H1 (cell line): ENCODE measurements around the gene BCAS3. TPM values are rescaled to one million over a fixed set of nuclear protein-coding genes. Genes with fewer than 3 reads are reported as not detected.

Experiments used
- CTCF ChIA-PET: fragments of 300-600 bp; sonication (Branson Sonifier 250); formaldehyde crosslinking; loops from one replicate; lab custom pipeline; 2021; ENCODE audit not compliant: partially characterized antibody; lab: Charles Lee
- POLR2A ChIA-PET: fragments of 300-600 bp; sonication (Branson Sonifier 250); formaldehyde crosslinking; loops from one replicate; lab custom pipeline; 2021; ENCODE audit warnings: inconsistent platforms; ENCODE audit not compliant: partially characterized antibody; lab: Charles Lee
- DNase-seq, 2 experiments: peaks; one replicate each; pipeline versions ENCODE4 v3.0.0 to v3.0.0-alpha.2; 2010 to 2022; ENCODE audit warnings: low spot score in 2 of 2, low read depth in 1 of 2, mixed read lengths in 1 of 2
- FAIRE-seq: peaks from 2 replicates; lab custom pipeline; 2011; peaks lifted over from hg19 to GRCh38; lab: Jason Lieb, UNC
- H2AFZ ChIP-seq: 2 replicates; pipeline ENCODE4 v1.8.1; 2012; ENCODE audit warnings: low read length, inconsistent platforms
- H2AK5ac ChIP-seq: 2 replicates; pipeline ENCODE4 v1.6.1; 2013; ENCODE audit warnings: low read depth, low read length
- H2BK120ac ChIP-seq: replicated peaks from 2 replicates; pipeline ENCODE3; 2013; ENCODE audit warnings: low read depth, low read length, inconsistent platforms
- H2BK12ac ChIP-seq: 2 replicates; pipeline ENCODE4 v1.6.1; 2013; ENCODE audit warnings: low read depth, low read length
- H2BK15ac ChIP-seq: 2 replicates; pipeline ENCODE4 v1.6.1; 2013; ENCODE audit warnings: low read length
- H2BK20ac ChIP-seq: 2 replicates; pipeline ENCODE4 v1.6.1; 2013; ENCODE audit warnings: low read length
- H2BK5ac ChIP-seq: 2 replicates; pipeline ENCODE4 v1.6.1; 2013; ENCODE audit warnings: low read depth, low read length
- H3K14ac ChIP-seq: 2 replicates; pipeline ENCODE4 v1.6.1; 2013; ENCODE audit warnings: inconsistent platforms; ENCODE audit not compliant: insufficient read length
- H3K18ac ChIP-seq: 2 replicates; pipeline ENCODE4 v1.6.1; 2013; ENCODE audit warnings: low read length; ENCODE audit errors: extremely low read depth
- H3K23ac ChIP-seq: 2 replicates; pipeline ENCODE4 v1.6.1; 2013; ENCODE audit warnings: inconsistent platforms; ENCODE audit not compliant: insufficient read length
- H3K23me2 ChIP-seq: 2 replicates; pipeline ENCODE4 v1.6.1; 2013; ENCODE audit warnings: low read depth, low read length
- H3K27ac ChIP-seq: 2 replicates; pipeline ENCODE4 v1.6.1; 2011; ENCODE audit warnings: low read depth, low read length, inconsistent platforms
- H3K27me3 ChIP-seq, 4 experiments: replicated peaks in 1 of 4; 1 replicate in 1 of 4; 2 replicates in 3 of 4; pipeline versions ENCODE4 v1.6.1 to v1.8.1; 2011 to 2013; ENCODE audit warnings: low read length in 3 of 4, mild to moderate bottlenecking in 3 of 4, inconsistent platforms in 2 of 4, mixed read lengths in 2 of 4, moderate library complexity in 1 of 4; ENCODE audit not compliant: control insufficient read depth in 3 of 4, insufficient read depth in 3 of 4; ENCODE audit errors: extremely low read depth in 1 of 4
- H3K36me3 ChIP-seq, 4 experiments: 2 replicates each; pipeline versions ENCODE4 v1.6.1 to v1.8.1; 2011 to 2013; ENCODE audit warnings: mild to moderate bottlenecking in 4 of 4, low read length in 3 of 4, moderate library complexity in 2 of 4, control low read depth in 1 of 4, inconsistent platforms in 1 of 4; ENCODE audit not compliant: insufficient read depth in 4 of 4, control insufficient read depth in 2 of 4
- H3K4ac ChIP-seq: replicated peaks from 2 replicates; pipeline ENCODE3; 2013; ENCODE audit warnings: low read length, low read depth, mixed read lengths, inconsistent platforms; ENCODE audit not compliant: insufficient read length
- H3K4me1 ChIP-seq, 4 experiments: replicated peaks in 1 of 4; 1 replicate in 1 of 4; 2 replicates in 3 of 4; pipeline versions ENCODE4 v1.6.1 to v1.8.1; 2011 to 2013; ENCODE audit warnings: low read length in 3 of 4, inconsistent platforms in 2 of 4, mixed read lengths in 1 of 4; ENCODE audit not compliant: insufficient read depth in 4 of 4, control insufficient read depth in 3 of 4
- H3K4me2 ChIP-seq, 2 experiments: 2 replicates each; pipeline versions ENCODE4 v1.6.1 to v1.8.1; 2011 to 2013; ENCODE audit warnings: low read depth in 2 of 2, low read length in 2 of 2, control low read depth in 1 of 2, inconsistent platforms in 1 of 2, mild to moderate bottlenecking in 1 of 2; ENCODE audit not compliant: insufficient read depth in 1 of 2
- H3K4me3 ChIP-seq, 4 experiments: fragments of 200-600, 300-600 bp in 1 of 4; sonication (generic), shearing (Covaris generic), sonication (Bioruptor Twin) in 1 of 4; 2 replicates each; pipeline versions ENCODE4 v1.5.1 to v1.8.1; 2011 to 2016; ENCODE audit warnings: low read length in 4 of 4, low read depth in 3 of 4, control low read depth in 2 of 4, inconsistent platforms in 2 of 4, mild to moderate bottlenecking in 2 of 4, mixed read lengths in 1 of 4, moderate library complexity in 1 of 4; ENCODE audit not compliant: insufficient read depth in 2 of 4; ENCODE audit errors: extremely low read depth in 1 of 4
- H3K56ac ChIP-seq: replicated peaks from 2 replicates; pipeline ENCODE3; 2013; ENCODE audit warnings: low read depth, mild to moderate bottlenecking, mixed read lengths, low read length, inconsistent platforms; ENCODE audit not compliant: insufficient read length
- H3K79me1 ChIP-seq: 2 replicates; pipeline ENCODE4 v1.6.1; 2013; ENCODE audit warnings: low read depth, low read length, control low read depth
- H3K79me2 ChIP-seq, 2 experiments: 2 replicates each; pipeline versions ENCODE4 v1.6.1 to v1.8.1; 2012 to 2013; ENCODE audit warnings: low read length in 2 of 2, mild to moderate bottlenecking in 2 of 2, inconsistent platforms in 1 of 2; ENCODE audit not compliant: insufficient read depth in 2 of 2, control insufficient read depth in 1 of 2
- H3K9ac ChIP-seq, 4 experiments: replicated peaks in 1 of 4; 1 replicate in 1 of 4; 2 replicates in 3 of 4; pipeline versions ENCODE4 v1.6.1 to v1.8.1; 2011 to 2013; ENCODE audit warnings: low read depth in 3 of 4, low read length in 3 of 4, control low read depth in 2 of 4, mild to moderate bottlenecking in 2 of 4, moderate library complexity in 2 of 4, inconsistent platforms in 1 of 4; ENCODE audit errors: extremely low read depth in 1 of 4
- H3K9me3 ChIP-seq, 2 experiments: 2 replicates each; pipeline versions ENCODE4 v1.6.1 to v1.8.1; 2012 to 2013; ENCODE audit warnings: mild to moderate bottlenecking in 2 of 2, moderate library complexity in 2 of 2, control low read depth in 1 of 2, inconsistent platforms in 1 of 2, low read depth in 1 of 2, low read length in 1 of 2, mixed read lengths in 1 of 2; ENCODE audit not compliant: insufficient read depth in 2 of 2
- H4K20me1 ChIP-seq, 2 experiments: replicated peaks in 1 of 2; 2 replicates each; pipeline versions ENCODE3 to v1.8.1; 2011 to 2013; ENCODE audit warnings: inconsistent platforms in 2 of 2, low read length in 2 of 2, mild to moderate bottlenecking in 1 of 2; ENCODE audit not compliant: insufficient read depth in 2 of 2, control insufficient read depth in 1 of 2
- H4K5ac ChIP-seq: 2 replicates; pipeline ENCODE4 v1.6.1; 2013; ENCODE audit warnings: low read length, low read depth, mixed read lengths, inconsistent platforms; ENCODE audit not compliant: insufficient read length
- H4K8ac ChIP-seq: 2 replicates; pipeline ENCODE4 v1.8.0; 2013; ENCODE audit warnings: mild to moderate bottlenecking, moderate library complexity, low read length, inconsistent platforms; ENCODE audit not compliant: insufficient read depth; ENCODE audit errors: extremely low read depth
- H4K91ac ChIP-seq: replicated peaks from 2 replicates; pipeline ENCODE3; 2013; ENCODE audit warnings: low read length, mixed read lengths, inconsistent platforms; ENCODE audit not compliant: insufficient read length
- BRCA1 ChIP-seq: IDR thresholded peaks from 2 replicates; pipeline ENCODE4 v1.6.1; 2012; ENCODE audit warnings: low read depth, low read length, improper control_type of control experiment
- CEBPB ChIP-seq: IDR thresholded peaks from 2 replicates; pipeline ENCODE4 v1.6.1; 2012; ENCODE audit warnings: low read depth, low read length
- CREB1 ChIP-seq: IDR thresholded peaks from 2 replicates; pipeline ENCODE4 v1.6.1; 2012; ENCODE audit warnings: inconsistent platforms
- HDAC2 ChIP-seq, 2 experiments: fragments of 300-600 bp in 1 of 2; sonication (generic) in 1 of 2; IDR thresholded peaks; 2 replicates each; pipeline ENCODE4 v1.6.1; 2011 to 2012; ENCODE audit warnings: low read depth in 2 of 2, low read length in 2 of 2, mild to moderate bottlenecking in 2 of 2, moderate library complexity in 2 of 2, borderline replicate concordance in 1 of 2, inconsistent platforms in 1 of 2
- PHF8 ChIP-seq: fragments of 200-600 bp; sonication (generic); conservative IDR thresholded peaks from 2 replicates; pipeline ENCODE4 v1.7.1; 2012; ENCODE audit warnings: low read depth, mild to moderate bottlenecking, inconsistent platforms, low read length, moderate library complexity
- POLR2A ChIP-seq, 2 experiments: IDR thresholded peaks; 1 replicate in 1 of 2; 2 replicates in 1 of 2; pipeline ENCODE4 v1.6.1; 2011; ENCODE audit warnings: low read depth in 2 of 2, low read length in 2 of 2, mild to moderate bottlenecking in 2 of 2; ENCODE audit errors: control extremely low read depth in 1 of 2
- POLR2AphosphoS5 ChIP-seq: IDR thresholded peaks from 2 replicates; pipeline ENCODE4 v1.6.1; 2011; ENCODE audit warnings: low read depth, low read length
- RAD21 ChIP-seq, 2 experiments: IDR thresholded peaks in 1 of 2; conservative IDR thresholded peaks in 1 of 2; 2 replicates each; pipeline ENCODE4 v1.6.1; 2011; ENCODE audit warnings: low read depth in 2 of 2, low read length in 2 of 2, improper control_type of control experiment in 1 of 2, inconsistent platforms in 1 of 2, mild to moderate bottlenecking in 1 of 2, moderate library complexity in 1 of 2
- RXRA ChIP-seq: IDR thresholded peaks from 2 replicates; pipeline ENCODE4 v1.6.1; 2011; ENCODE audit warnings: low read depth, mild to moderate bottlenecking, low read length, moderate library complexity; ENCODE audit not compliant: insufficient read depth
- TAF1 ChIP-seq: IDR thresholded peaks from 2 replicates; pipeline ENCODE4 v1.6.1; 2011; ENCODE audit warnings: mild to moderate bottlenecking, low read depth, low read length
- TAF7 ChIP-seq: optimal IDR thresholded peaks from 2 replicates; pipeline ENCODE3; 2011; ENCODE audit warnings: low read depth, mild to moderate bottlenecking, inconsistent platforms, low read length, moderate library complexity, borderline replicate concordance
- ZNF274 ChIP-seq: IDR thresholded peaks from 2 replicates; pipeline ENCODE4 v1.7.0; 2012; ENCODE audit warnings: low read length, borderline replicate concordance; ENCODE audit errors: extremely low read depth
- WGBS, 2 experiments: shearing (Covaris generic) in 1 of 2; methylation state at CpG; one replicate each; pipeline versions ENCODE4 v1.1.6 to v1.1.7; 2013 to 2015; ENCODE audit warnings: low lambda C conversion rate in 2 of 2, mixed read lengths in 2 of 2, inconsistent platforms in 1 of 2, low coverage in 1 of 2, missing lambda C conversion rate in 1 of 2; ENCODE audit not compliant: insufficient replicate concordance in 2 of 2, insufficient coverage in 1 of 2, insufficient read length in 1 of 2; ENCODE audit errors: extremely low coverage in 1 of 2, missing lambda C conversion rate in 1 of 2; 5-methylcytosine and 5-hydroxymethylcytosine counted together
- polyA plus RNA-seq, 7 experiments: library from polyadenylated mRNA; depleted of rRNA in 3 of 7; stranded (reverse) in 5 of 7; unstranded in 2 of 7; fragments of >200 nt in 5 of 7; fragments of 200-250 nt in 2 of 7; gene quantifications; 1 replicate in 5 of 7; 2 replicates in 1 of 7; 4 replicates in 1 of 7; pipeline versions ENCODE4 v1.2.1 to v1.2.3, GENCODE V29; 2011 to 2013; ENCODE audit warnings: missing spikeins in 2 of 7, mixed read lengths in 2 of 7
- total RNA-seq: library from RNA; stranded (reverse); fragmentation: NEBNext Ultra II Directional; extraction: Animal tissue kit (Norgen Biotek cat#: 25700); gene quantifications from 2 replicates; pipeline ENCODE4 v1.2.1, GENCODE V29; 2021

The BCAS3 gene
- total and polyA plus RNA-seq, 2 of the 8 experiments (the other 6 are each of a cell fraction or from before 2014, with no cell fraction given) = 9.9 to 13.3 TPM

GRCh38 chr17:61235827-61236197, 558.2 kb downstream of the BCAS3 start:
- H2BK120ac ChIP-seq = no peak overlapping the region
- no peak overlapping the region for H3K4me3 ChIP-seq
- H4K91ac ChIP-seq = no peak overlapping the region
- DNase-seq = no peak
- H4K5ac ChIP-seq = no peak overlapping the region
- 78% methylated on average over 5 of the region's 5 CpGs; no CpG with 5 or more reads in 1 of the 2 experiments for WGBS, 2 experiments
- H3K27me3 ChIP-seq = no peaks in the 10 kb centered on the region
- H2BK15ac ChIP-seq = no peak overlapping the region
- TF ChIP-seq HDAC2 (IDR thresholded peaks at IDR 0.05; ENCODE audit: borderline replicate concordance in 1 of 2, low read depth in 2 of 2, low read length in 2 of 2) (no peak), POLR2A (IDR thresholded peaks at IDR 0.05; ENCODE audit: control extremely low read depth in 1 of 2, low read depth in 2 of 2, low read length in 2 of 2) (no peak), ZNF274 (no peak), TAF7 (no peak), PHF8 (no peak), CEBPB (no peak), RXRA (no peak), CREB1 (no peak), RAD21 (IDR thresholded peaks at IDR 0.05 in 1 of 2, conservative IDR thresholded peaks at IDR 0.05 in 1 of 2; ENCODE audit: low read depth in 2 of 2, low read length in 2 of 2) (no peak), POLR2AphosphoS5 (no peak), BRCA1 (no peak), TAF1 (no peak)
- no peak overlapping the region for H3K14ac ChIP-seq
- H3K79me2 ChIP-seq = no peaks in the 10 kb centered on the region
- H3K36me3 ChIP-seq = no peaks in the 10 kb centered on the region
- no peak overlapping the region for H2BK20ac ChIP-seq
- no peak overlapping the region for H3K23ac ChIP-seq
- H3K23me2 ChIP-seq = no peaks in the 10 kb centered on the region
- H3K79me1 ChIP-seq = no peaks in the 10 kb centered on the region
- no peak overlapping the region for H2AK5ac ChIP-seq
- no peak overlapping the region for H3K4me2 ChIP-seq
- CTCF ChIA-PET = interaction anchor here (1.0 to 1.5 kb wide), 3 partner anchors 12 to 123 kb away, joined by 4 to 5 read pairs (median 4); no protein-coding TSS in a partner anchor
- H2BK5ac ChIP-seq = no peak overlapping the region
- H3K4me1 ChIP-seq = peaks cover 0 to 2% (median 0%) of the 10 kb centered on the region in 4 experiments; a peak in 2 of 7 replicates
- H4K8ac ChIP-seq = no peak overlapping the region
- H2AFZ ChIP-seq = no peak overlapping the region
- no peak overlapping the region for H3K9ac ChIP-seq
- H4K20me1 ChIP-seq = no peaks in the 10 kb centered on the region
- no peak overlapping the region for H3K27ac ChIP-seq
- H3K4ac ChIP-seq = no peak overlapping the region
- no peak overlapping the region for H3K18ac ChIP-seq
- no peak for FAIRE-seq
- POLR2A ChIA-PET = no interaction called here
- H2BK12ac ChIP-seq = no peak overlapping the region
- no peak overlapping the region for H3K56ac ChIP-seq
- H3K9me3 ChIP-seq = no peaks in the 10 kb centered on the region
